Bronchial epithelial cell (primary cell): Measurements from ENCODE around the gene OR10A6. TPM values are rescaled to one million over a fixed set of nuclear protein-coding genes. Genes with fewer than 3 reads are reported as not detected.
A peak's percentile ranks its signal among the peaks of the same experiment; 100 is the strongest.

Source experiments
- DNase-seq: peaks from one replicate; pipeline ENCODE4 v3.0.0-alpha.2; 2010; ENCODE audit warnings: low read depth
- FAIRE-seq: peaks from 2 replicates; lab custom pipeline; 2011; peaks lifted over from hg19 to GRCh38; lab: Jason Lieb, UNC
- H3K27me3 ChIP-seq: 2 replicates; pipeline ENCODE4 v1.5.1; 2011; ENCODE audit warnings: low read length; ENCODE audit not compliant: control insufficient read depth, insufficient read depth
- H3K36me3 ChIP-seq: 2 replicates; pipeline ENCODE4 v1.5.1; 2011; ENCODE audit warnings: low read length; ENCODE audit not compliant: control insufficient read depth, insufficient read depth
- H3K4me3 ChIP-seq: 2 replicates; pipeline ENCODE4 v1.5.1; 2011; ENCODE audit warnings: mild to moderate bottlenecking, low read depth, low read length, control low read depth
- CTCF ChIP-seq: IDR thresholded peaks from 2 replicates; pipeline ENCODE4 v1.5.1; 2011; ENCODE audit warnings: mild to moderate bottlenecking, moderate library complexity, low read length, control low read depth, inconsistent platforms; ENCODE audit not compliant: insufficient read depth, severe bottlenecking
- total RNA-seq: library from RNA; depleted of rRNA; stranded (reverse); fragments of >200 nt; gene quantifications from 2 replicates; pipeline ENCODE4 v1.2.1, GENCODE V29; 2014

The OR10A6 gene
- total RNA-seq, 1 donor from 2014 or later, result not detected

DNA sequence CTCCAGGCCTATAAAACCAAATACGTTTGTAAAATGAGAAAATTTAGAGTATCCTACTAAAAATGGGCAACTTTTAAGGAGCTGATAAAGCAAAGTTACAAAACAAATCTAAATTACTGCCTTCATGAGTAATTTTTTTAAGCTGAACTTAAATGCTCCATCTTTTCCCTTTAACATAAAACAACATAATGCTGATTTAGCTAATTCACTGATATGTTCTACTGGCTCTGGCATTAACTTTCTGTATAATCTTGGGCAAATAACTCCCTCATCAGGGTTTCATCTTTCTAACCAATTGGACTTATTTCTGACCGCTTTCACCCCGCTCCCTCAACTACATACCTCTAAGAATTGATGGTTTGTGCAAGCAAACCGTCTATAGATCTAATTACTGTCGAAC, 10.1 kb upstream of the OR10A6 start:
- DNase-seq, result no peak
- no peak overlapping the region for H3K4me3 ChIP-seq
- FAIRE-seq, result no peak
- no peaks in the 10 kb centered on the region for H3K36me3 ChIP-seq
- no peak for TF ChIP-seq CTCF
- peaks cover 1% of the 10 kb centered on the region for H3K27me3 ChIP-seq

DNA sequence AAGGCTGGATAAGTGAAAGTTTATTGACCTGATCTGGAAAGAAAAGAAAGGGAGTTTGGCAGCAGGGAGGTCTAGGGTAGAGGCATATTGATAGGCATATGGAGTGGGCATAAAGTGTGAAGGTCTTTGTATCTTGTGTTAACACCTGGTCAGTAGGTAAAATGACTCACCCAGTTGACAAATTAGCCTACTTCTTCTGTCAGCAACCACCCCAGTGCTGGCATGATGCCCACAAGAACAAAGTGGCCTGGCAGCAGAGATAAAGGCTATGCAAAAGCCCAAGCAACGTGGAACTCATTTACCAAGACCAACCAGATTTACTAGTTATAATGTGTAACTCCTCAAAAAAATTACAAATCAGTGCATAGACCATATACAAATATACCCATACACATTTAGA, 5.5 kb upstream of the OR10A6 start:
- Histone ChIP-seq H3K36me3 (no peaks in the 10 kb centered on the region), H3K27me3 (peaks cover 1% of the 10 kb centered on the region), H3K4me3 (no peak overlapping the region)
- DNase-seq (peak; percentile 79), FAIRE-seq (no peak)
- no peak for TF ChIP-seq CTCF

DNA sequence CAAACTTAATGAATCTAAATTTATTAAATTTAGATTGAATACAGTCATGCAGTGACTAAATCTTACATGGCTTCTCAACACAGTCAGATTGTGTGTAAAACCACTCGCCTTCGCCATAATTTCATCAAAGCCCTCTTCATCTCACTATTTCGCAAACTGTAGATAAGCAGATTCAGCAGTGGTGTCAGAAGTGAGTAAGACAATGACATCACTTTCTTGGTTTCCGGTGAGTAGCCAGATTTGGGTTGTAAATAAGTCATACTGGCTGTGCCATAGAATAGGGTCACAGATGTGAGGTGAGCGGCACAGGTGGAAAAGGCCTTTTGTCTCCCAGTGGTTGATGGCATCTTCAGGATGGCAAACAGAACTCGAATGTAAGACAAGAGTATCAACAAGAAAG, 3.4 kb downstream of the OR10A6 start:
- TF ChIP-seq CTCF, result no peak
- no peaks in the 10 kb centered on the region for H3K27me3 ChIP-seq
- H3K36me3 ChIP-seq, result no peaks in the 10 kb centered on the region
- peak; percentile 90 for DNase-seq
- H3K4me3 ChIP-seq, result no peak overlapping the region
- FAIRE-seq, result no peak

- no peak for DNase-seq
- FAIRE-seq, result no peak
- Histone ChIP-seq H3K36me3 (no peaks in the 10 kb centered on the region), H3K4me3 (no peak overlapping the region), H3K27me3 (no peaks in the 10 kb centered on the region)
- no peak for TF ChIP-seq CTCF
These were observed 6.5 kb downstream of the OR10A6 start for GRCh38 chr11:7924536-7924935.

- H3K36me3 ChIP-seq, result no peaks in the 10 kb centered on the region
- H3K27me3 ChIP-seq, result no peaks in the 10 kb centered on the region
- no peak for TF ChIP-seq CTCF
- H3K4me3 ChIP-seq, result no peak overlapping the region
- no peak for FAIRE-seq
- peak; percentile 34 for DNase-seq
These were observed 12.9 kb downstream of the OR10A6 start for GRCh38 chr11:7918141-7918540.

- Histone ChIP-seq H3K27me3 (no peaks in the 10 kb centered on the region), H3K4me3 (no peak overlapping the region), H3K36me3 (no peaks in the 10 kb centered on the region)
- TF ChIP-seq CTCF, result no peak
- no peak for DNase-seq
- FAIRE-seq, result no peak
These were observed 20.1 kb downstream of the OR10A6 start for GRCh38 chr11:7911011-7911410.
